ENCODE data around the gene ZP4.

The ZP4 gene

GRCh38 chr1:237890822-237891221, at the start of gene ZP4:
Gene ZP4 (minus strand): TSS chr1:237890922. CDS start chr1:237890635, 287 bp downstream.
- DNase-seq = no peak

GRCh38 chr1:237938553-237938952, 47.8 kb upstream of the ZP4 start:
- DNase-seq = no peak

- no peak for DNase-seq
These were observed 47.3 kb upstream of the ZP4 start for GRCh38 chr1:237938068-237938467.

DNA sequence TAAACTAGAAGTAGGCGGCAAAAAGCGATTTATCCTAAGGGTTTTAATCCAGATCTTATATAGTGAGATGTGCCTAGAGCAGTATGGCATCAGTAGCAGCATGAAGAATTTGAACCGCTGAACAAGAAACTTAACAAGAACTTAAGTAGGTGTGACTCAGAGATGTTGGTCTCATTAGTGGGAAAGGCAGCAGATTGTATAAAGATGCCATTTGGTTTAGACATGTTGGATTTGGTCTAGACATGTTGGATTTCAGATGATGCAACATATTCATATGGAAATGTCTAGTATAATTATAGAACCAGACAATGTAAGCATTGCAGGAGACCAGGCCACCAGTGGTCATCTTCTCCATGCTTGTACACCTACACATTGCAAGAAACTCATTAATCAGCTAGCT, 42.1 kb upstream of the ZP4 start:
- no peak for DNase-seq

DNA sequence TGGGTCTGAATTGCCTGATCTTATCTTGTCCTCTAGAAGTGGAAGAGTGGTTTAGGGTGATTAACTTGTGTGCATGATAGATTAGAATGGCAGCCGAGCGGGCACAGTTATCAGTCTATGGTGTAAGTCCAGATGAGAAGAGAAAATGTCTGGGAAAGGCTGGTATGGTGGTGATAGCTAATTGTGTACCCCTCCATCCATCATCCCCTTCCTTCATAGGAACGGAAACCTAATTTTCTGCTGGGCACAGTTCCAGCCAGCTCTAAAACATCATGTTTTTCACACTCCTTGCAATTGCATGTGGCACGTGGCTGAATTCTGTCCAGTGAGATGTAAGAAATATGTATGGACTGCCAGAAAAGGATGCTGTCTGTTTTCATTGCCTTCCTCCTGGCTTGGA, 40.9 kb upstream of the ZP4 start:
- DNase-seq = no peak

GRCh38 chr1:237927198-237927597, 36.5 kb upstream of the ZP4 start:
- DNase-seq = no peak

DNA sequence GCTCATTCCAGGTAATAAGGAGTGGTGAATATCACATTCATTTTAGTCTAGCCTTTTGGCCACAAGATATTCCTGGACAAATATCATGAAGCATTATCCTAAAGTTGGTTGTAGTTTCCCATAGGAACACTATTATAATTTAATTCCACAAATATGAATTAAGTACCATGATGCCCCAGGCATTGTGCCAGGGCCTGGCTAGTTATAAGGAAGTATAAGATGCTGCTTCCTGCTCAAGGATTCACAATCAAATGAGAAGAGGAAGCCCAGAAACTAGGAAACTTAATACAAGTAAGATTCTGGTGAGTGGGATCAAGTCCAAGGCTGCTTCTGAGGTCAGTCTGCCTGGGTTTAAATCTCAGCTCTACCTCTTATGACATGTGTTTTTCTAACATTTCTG, 30.6 kb upstream of the ZP4 start:
- no peak for DNase-seq

DNA sequence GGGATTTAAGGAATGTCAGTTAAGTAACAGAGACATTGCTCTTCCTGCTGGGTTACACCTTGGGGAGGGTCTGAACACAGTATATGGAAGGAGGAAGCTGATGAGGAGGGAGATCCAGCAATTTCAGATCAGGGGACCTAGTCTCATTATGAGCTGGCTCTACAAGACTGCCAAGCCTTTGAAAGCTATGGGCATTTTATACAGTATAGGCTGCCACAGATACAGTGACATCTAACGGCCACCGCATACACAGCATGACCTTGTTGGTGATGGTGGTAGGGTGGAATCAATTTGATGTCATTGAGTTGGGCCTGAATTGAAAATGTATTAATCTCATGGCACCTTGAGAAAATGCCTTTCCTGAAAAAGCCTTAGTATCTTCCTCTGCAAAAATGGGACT, 22.6 kb upstream of the ZP4 start:
- no peak for DNase-seq

- no peak for DNase-seq
These were observed 21.2 kb upstream of the ZP4 start for GRCh38 chr1:237911911-237912310.

DNA sequence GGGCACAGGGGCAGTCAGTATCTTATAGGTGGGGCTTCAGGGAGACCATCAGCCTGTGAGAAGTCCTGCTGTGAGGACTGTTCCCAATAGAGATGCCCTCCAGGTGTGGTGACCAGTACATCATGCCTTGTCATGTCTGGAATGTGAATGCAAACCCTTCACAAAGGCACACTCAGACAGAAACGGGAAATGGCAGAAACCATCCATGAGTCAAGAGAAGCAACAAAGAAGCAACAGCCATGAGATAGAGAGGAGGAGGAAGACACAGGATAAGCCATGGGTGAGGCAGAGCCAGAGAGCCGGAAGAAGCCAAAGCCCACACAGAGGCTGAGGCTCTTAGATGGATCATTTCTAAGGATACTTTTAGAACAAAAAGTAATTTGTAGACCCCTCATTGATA, 20.1 kb upstream of the ZP4 start:
- no peak for DNase-seq

GRCh38 chr1:237903961-237904360, 13.2 kb upstream of the ZP4 start:
- DNase-seq = no peak

GRCh38 chr1:237902960-237903743, 12.4 kb upstream of the ZP4 start:
- no peak for DNase-seq

DNA sequence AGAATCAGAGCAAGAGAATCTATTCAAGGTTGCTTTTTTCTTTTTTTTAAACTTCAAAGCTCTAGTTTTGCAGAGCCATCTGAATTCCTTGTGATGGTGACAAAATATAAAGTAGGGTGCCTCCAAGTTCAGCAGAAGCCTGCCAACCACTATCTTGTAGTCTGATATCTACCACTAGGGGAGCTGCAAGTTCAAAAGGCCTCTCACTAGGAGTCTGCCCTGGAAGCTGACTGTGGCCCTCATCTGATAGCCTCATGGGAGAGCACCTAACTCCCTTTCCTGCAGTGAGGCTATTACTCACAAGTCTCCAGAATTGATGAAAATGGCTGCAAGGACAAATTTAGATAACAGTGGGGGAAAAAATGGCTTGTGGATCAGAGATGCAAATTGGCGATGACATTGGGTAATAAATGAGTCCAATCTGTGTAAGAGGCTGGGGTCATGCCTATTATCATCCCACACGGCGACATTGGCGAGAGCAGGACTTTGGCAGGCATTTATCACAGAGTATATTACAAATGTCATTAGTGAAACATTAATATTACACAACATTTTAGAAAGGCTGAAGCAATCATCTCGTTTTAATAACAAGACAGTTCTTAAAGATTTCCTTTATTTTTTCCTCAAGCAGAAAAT, 10.7 kb upstream of the ZP4 start:
- no peak for DNase-seq

DNA sequence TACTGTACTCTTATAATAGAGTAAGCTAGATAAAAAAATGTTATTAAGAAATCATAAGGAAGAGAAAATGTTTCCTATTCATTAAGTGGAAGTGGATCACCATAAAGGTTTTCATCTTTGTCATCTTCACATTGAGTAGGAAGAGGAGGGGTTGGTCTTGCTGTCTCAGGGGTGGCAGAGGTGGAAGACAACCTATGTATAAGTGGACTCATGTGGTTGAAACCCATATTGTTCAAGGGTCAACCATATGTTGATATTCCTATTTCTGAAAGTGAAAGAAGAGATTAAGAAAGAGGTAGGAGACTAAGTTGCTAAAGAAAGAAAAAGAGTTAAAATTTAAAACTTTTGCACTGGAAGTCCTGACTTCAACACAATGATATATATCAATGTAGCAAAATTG, 4.9 kb upstream of the ZP4 start:
- DNase-seq = no peak

- DNase-seq = no peak
These were observed 3.4 kb upstream of the ZP4 start for GRCh38 chr1:237894131-237894530.

- no peak for DNase-seq
These were observed 1.3 kb upstream of the ZP4 start for GRCh38 chr1:237891979-237892378.

- DNase-seq = no peak
These were observed 544 bp upstream of the ZP4 start for GRCh38 chr1:237891266-237891665.

GRCh38 chr1:237890416-237890815, 306 bp downstream of the ZP4 start:
- DNase-seq = no peak

DNA sequence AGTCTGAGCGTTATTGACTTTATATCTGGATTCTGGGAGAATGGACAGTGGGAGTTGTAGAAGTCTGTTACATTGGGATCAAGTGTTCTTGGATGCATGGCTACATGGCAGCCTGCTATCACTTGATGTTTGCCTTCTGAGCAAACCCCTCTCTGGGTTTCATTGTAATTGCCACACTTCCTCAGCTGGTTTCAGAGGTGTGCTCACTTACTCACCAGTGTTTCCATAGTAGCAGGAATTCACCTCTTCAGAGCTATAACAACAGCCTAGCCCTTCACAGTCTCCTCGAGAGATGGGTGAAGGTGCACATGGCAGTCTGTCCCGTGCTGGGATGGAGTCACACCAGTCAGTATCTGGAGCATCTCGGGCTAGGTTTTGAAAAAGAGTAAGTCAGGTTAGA, 2.6 kb downstream of the ZP4 start:
- no peak for DNase-seq

GRCh38 chr1:237887542-237887941, 3.2 kb downstream of the ZP4 start:
- DNase-seq = no peak

GRCh38 chr1:237884237-237884636, 6.5 kb downstream of the ZP4 start:
- no peak for DNase-seq

- DNase-seq = no peak
These were observed 11.5 kb downstream of the ZP4 start for GRCh38 chr1:237879195-237879594.

GRCh38 chr1:237878406-237878805, 12.3 kb downstream of the ZP4 start:
- no peak for DNase-seq

DNA sequence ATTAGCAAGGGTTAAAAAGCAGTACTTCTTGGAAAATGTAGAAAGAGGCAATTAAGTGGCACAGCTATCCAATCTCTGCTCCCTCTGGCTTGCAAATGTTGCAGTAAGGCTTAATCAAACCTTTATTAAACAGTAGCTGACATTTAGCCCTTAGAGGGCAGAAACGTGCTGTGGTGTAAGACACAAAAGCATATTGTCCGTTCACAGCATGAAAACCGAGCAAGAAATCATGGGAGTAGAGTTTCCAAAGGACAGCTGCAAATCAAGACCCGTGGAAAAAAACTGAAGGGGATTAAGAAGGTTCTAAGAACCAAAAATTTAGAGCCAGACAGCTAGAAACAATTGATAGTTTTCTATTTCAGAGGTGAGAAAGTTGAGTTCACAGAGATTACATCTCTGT, 13.1 kb downstream of the ZP4 start:
- DNase-seq = no peak

GRCh38 chr1:237875291-237875690, 15.4 kb downstream of the ZP4 start:
- no peak for DNase-seq

All from stimulated activated CD4-positive, alpha-beta T cell treated with anti-CD3 and anti-CD28 coated beads, Interleukin-1b, Interleukin-23, amount 100 ng/mL, for 48 hours (primary cell).